ENCODE measurements around the gene EARS2.

DNA sequence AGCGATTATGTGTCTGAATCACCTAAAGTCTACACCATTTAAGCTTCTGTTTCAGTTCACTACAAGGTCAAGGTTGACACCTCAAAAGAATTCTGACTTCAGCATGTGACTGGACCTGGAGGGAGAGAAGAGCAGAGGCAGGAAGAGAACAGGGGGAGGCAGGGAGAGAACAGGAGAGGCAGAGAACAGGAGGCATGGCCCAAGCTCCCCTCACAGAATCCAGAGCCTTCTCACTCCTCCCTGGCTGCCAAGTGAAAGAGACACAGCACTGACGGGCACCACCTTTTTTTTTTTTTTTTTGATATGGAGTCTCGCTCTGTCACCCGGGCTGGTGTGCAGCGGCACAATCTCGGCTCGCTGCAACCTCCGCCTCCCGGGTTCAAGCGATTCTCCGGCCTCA lies 58.3 kb downstream of the EARS2 start:
- TF ChIP-seq CTCF (IDR thresholded peaks at IDR 0.05; ENCODE audit: control extremely low read depth in 1 of 3, insufficient read depth in 1 of 3, low read depth in 1 of 3, low read length in 3 of 3), result no peak
- TF ChIP-seq YY1 (IDR thresholded peaks at IDR 0.05; ENCODE audit: low read depth, low read length), result no peak
- no peak for TF ChIP-seq POLR2A (IDR thresholded peaks at IDR 0.05; ENCODE audit: control extremely low read depth in 1 of 2, low read depth in 2 of 2, low read length in 2 of 2)
- no peak for TF ChIP-seq JUN (IDR thresholded peaks at IDR 0.05; ENCODE audit: low read depth, low read length)
- TF ChIP-seq RNF2 (IDR thresholded peaks at IDR 0.05; ENCODE audit: borderline replicate concordance, low read depth, low read length, missing control alignments, poor library complexity, severe bottlenecking), result no peak
- no peak for TF ChIP-seq JUND (IDR thresholded peaks at IDR 0.05; ENCODE audit: low read length)
- TF ChIP-seq, protein P1, sequence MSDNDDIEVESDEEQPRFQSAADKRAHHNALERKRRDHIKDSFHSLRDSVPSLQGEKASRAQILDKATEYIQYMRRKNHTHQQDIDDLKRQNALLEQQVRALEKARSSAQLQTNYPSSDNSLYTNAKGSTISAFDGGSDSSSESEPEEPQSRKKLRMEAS (IDR thresholded peaks at IDR 0.05), result no peak
- no peak for TF ChIP-seq EP300 (IDR thresholded peaks at IDR 0.05; ENCODE audit: borderline replicate concordance in 1 of 2, low read depth in 2 of 2, low read length in 2 of 2)
- TF ChIP-seq TAF1 (IDR thresholded peaks at IDR 0.05; ENCODE audit: low read depth, low read length), result no peak
